ENCODE measurements around the gene RNF133.

The RNF133 gene

GRCh38 chr7:122699017-122699416, at the start of gene RNF133:
RNF133 (minus strand) TSS chr7:122699117; CDS start chr7:122698918, 199 bp downstream.
- no peak for TF ChIP-seq CTCF (IDR thresholded peaks at IDR 0.05; ENCODE audit: insufficient read depth, low read depth, low read length, missing control alignments)
- no peak within 1 kb of the TSS for H3K4me3 ChIP-seq (ENCODE audit: low read length)
- DNase-seq (ENCODE audit: low read depth): no peak

DNA sequence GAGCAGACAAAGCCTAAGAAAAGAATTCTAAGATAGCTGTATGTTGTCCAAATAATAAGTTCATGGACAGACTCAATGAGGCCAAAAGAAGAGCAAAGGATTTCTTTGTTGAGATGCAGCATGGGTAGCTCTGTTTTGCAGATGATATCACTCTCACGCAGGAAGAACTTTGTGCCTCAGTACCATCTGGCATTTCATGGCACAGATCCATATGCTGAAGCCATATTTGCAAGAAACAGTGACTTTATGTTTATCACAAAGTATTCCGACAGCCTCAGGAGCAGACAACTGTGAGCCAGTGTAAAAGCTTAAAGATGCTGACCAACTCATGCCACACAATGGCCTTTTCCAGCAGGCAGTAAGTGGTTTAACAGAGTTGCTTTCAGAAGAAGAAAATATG, 49.3 kb upstream of the RNF133 start:
- DNase-seq (ENCODE audit: low read depth): no peak
- no peak overlapping the region for H3K4me3 ChIP-seq (ENCODE audit: low read length)
- no peak for TF ChIP-seq CTCF (IDR thresholded peaks at IDR 0.05; ENCODE audit: insufficient read depth, low read depth, low read length, missing control alignments)

GRCh38 chr7:122746948-122747347, 48.0 kb upstream of the RNF133 start:
- DNase-seq (ENCODE audit: low read depth): no peak

GRCh38 chr7:122743211-122743610, 44.3 kb upstream of the RNF133 start:
- DNase-seq (ENCODE audit: low read depth): peak; percentile 51
- no peak for TF ChIP-seq CTCF (IDR thresholded peaks at IDR 0.05; ENCODE audit: insufficient read depth, low read depth, low read length, missing control alignments)
- H3K4me3 ChIP-seq (ENCODE audit: low read length): no peak overlapping the region

More at GRCh38 chr7:122746948-122747347, 48.0 kb upstream of the RNF133 start:
- no peak overlapping the region for H3K4me3 ChIP-seq (ENCODE audit: low read length)
- no peak for TF ChIP-seq CTCF (IDR thresholded peaks at IDR 0.05; ENCODE audit: insufficient read depth, low read depth, low read length, missing control alignments)

GRCh38 chr7:122738947-122739346, 40.0 kb upstream of the RNF133 start:
- TF ChIP-seq CTCF (IDR thresholded peaks at IDR 0.05; ENCODE audit: insufficient read depth, low read depth, low read length, missing control alignments): no peak
- no peak overlapping the region for H3K4me3 ChIP-seq (ENCODE audit: low read length)
- no peak for DNase-seq (ENCODE audit: low read depth)

GRCh38 chr7:122736183-122736582, 37.3 kb upstream of the RNF133 start:
- TF ChIP-seq CTCF (IDR thresholded peaks at IDR 0.05; ENCODE audit: insufficient read depth, low read depth, low read length, missing control alignments): no peak
- no peak overlapping the region for H3K4me3 ChIP-seq (ENCODE audit: low read length)
- DNase-seq (ENCODE audit: low read depth): no peak

DNA sequence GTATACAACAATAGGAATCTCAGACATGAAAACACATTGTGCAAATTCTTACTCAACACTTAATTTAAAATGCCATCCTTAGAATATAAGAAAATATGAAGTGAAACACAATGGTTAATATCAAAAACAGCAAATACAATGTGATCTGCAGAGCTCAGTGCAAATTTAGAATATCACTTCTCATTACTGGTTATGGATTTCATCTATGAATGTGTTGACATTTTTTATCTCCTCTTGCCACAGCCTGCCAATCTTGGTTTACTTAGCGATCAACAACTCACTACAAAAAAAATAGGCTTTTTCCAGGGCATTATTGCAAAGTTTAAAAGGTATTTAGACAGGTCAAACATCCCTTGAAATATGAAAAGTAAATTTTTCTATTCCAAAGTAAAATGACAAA, 28.8 kb upstream of the RNF133 start:
- DNase-seq (ENCODE audit: low read depth): no peak
- no peak for TF ChIP-seq CTCF (IDR thresholded peaks at IDR 0.05; ENCODE audit: insufficient read depth, low read depth, low read length, missing control alignments)
- no peak overlapping the region for H3K4me3 ChIP-seq (ENCODE audit: low read length)

All from epithelial cell of esophagus (primary cell).